Heart left ventricle (tissue), 13 donors: Measurements from ENCODE around the gene RWDD2A.

ENCODE experiments used
- CTCF ChIP-seq, 12 donors: fragments of 200-600 bp; sonication (generic) in 4 of 12; IDR thresholded peaks; one replicate each; pipeline versions ENCODE4 v1.5.0 to v1.8.0; 2018 to 2022; ENCODE audit warnings: antibody characterized with exemption in 12 of 12, mild to moderate bottlenecking in 5 of 12
- POLR2A ChIP-seq, 2 donors: fragments of 450-650 bp; IDR thresholded peaks; one replicate each; pipeline ENCODE4 v1.6.1; 2017; ENCODE audit warnings: antibody characterized with exemption in 2 of 2, mild to moderate bottlenecking in 2 of 2, moderate library complexity in 2 of 2
- donor health status: ischemic (EF 13 %, LVEDD 7.1; RV severe dilation, severe dysfunction).
- donor health status: DM: no; HTN: yes; CAD: no.
- donor health status: DM: no; HTN: no; CAD: no.
- donor health status: ischemic (EF 25% LVEDD 6.9; RV normal size, moderate dysfunction).
- donor health status: ischemic (EF 25% LVEDD 5.7; RV mildly dilated, moderate dysfunction).
- donor health status: ischemic (EF 35%, LVEDD 5.7; RV mildly dilated, moderate dysfunction).
- donor health status: nonischemic (EF 11% LVEDD 7.7; RV severe dilation, severe dysfunction).
- donor health status: DM: yes; HTN: yes; CAD: no.
- donor health status: PGD.
- donor health status: ischemic (EF 29% LVEDD 5.4; RV normal size, mild dysfunction).
- donor health status: nonischemic (EF 23%, LVEDD 6.1; RV moderate dilation, normal function).

- TF ChIP-seq POLR2A (IDR thresholded peaks at IDR 0.05), result no peak
- TF ChIP-seq CTCF (IDR thresholded peaks at IDR 0.05), result no peak
These were observed 24.1 kb upstream of the RWDD2A start for GRCh38 chr6:83169106-83169505.
